Superior temporal gyrus (tissue), 1 donor: ENCODE data around the gene IQCM.

Experiments
- DNase-seq: peaks from one replicate; pipeline ENCODE4 v3.0.0-alpha.2; 2016; ENCODE audit errors: extremely low spot score

IQCM gene

DNA sequence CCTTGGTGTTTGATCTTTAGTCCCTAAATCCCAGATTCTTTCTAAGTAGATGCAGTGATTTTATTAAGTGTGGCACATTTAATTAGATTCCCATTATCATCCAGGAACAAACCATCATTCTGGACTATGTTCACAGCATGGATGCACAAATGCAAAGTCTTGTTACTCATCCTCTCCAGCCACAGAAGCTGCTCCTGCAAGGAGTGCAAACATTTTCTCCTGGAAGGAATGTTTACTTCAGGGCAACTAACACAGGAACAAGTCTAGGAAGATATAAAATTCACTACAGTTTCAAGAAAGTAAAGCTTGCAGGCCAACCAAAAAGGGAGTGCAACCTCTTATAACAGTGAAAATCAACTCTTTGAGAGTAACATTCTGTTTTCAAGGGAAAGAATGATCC lies 106.0 kb downstream of the IQCM start:
- DNase-seq, result no peak

- DNase-seq, result no peak
Observed at GRCh38 chr4:149708513-149709130, 107.0 kb downstream of the IQCM start.

- DNase-seq, result no peak
Observed at GRCh38 chr4:149707862-149708261, 107.8 kb downstream of the IQCM start.

DNA sequence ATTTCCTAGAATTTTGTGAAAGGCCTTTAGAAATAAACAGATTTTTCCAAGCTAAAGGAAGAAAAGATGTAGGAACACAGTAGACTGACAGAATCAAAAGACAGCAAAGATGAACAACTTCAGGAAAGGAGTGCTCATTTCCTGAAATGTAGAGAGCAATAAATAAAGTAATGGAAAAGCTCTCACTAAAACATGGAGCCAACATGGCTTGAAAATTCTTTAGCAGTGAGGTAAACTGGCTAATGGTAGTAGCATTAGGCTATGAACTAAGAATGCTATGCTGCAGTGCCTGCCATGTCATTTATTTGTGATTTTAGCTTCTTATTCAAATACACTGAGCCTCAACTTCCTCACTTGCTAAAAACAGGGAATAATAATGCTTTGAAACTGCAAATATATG lies 108.7 kb downstream of the IQCM start:
- no peak for DNase-seq

DNA sequence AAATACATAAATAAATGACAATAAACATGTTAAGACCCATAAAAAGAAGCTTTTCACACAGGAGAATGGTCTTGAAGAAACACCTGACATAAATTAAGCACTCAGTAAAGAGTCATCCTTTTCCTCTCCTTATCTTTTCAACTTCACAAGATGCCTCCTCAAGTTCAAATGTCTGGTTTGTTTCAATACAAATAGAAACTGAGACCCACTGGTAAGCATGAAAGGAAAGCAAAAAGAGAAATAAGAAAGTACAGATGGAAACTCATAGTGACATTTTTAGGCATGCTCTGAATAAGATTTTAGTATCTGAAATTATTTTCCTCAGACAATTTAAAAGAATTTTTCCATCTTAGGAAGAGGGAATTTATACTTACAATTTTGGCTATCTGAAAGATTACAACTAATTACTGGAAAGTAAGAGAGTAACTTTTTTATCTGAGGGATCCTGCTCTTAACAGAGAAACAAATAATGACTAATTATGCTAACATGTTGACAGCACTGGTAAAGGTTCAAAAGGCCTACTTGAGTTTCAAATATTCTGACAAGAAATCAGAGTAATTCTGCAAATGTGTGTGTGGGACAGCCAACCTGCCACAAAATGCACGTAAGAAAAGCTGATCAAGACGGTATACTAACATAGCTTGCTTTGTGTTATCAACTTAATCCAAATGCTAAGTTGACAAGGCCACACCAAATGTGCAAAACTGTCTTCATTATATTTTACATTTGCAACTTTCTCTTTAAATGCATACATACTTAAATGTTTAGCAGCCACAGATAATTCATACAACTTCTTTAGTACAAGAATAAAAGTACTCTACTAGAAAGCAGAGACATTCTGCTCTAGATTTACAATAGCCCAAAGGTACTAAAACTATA lies 113.0 kb downstream of the IQCM start:
- DNase-seq, result no peak

DNA sequence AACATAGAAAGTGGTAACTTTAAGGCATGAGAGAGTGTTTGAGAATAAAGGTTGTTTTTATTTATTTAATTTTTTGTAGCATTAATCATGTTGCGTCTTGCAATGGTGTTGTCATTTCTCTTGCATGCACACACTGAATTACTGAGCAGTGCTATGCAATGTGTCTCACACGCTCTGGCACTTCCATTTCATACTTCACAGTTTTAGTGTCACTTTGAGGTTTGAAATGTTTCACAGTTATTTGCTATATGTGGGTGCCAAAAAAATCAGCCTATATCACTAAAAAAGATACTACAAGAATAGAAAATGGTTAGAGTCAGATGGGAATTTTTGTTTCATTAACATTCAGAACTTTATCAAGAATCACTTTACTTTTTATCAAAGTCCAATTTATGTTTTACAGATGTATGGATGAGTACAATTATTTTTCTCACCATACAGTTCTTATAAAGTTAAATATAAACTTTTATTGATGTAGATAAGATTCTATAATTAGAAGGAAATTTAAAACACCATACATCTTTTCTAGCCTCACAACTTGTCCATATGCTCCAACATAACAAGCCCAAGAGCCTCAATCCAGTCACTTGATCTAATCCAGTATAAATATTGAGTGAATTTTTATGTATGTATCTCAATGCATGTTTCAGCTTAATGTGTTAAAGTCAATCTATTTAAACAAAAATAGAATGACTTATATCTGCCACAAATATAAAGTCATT lies 114.0 kb downstream of the IQCM start:
- peak; percentile 18 for DNase-seq

GRCh38 chr4:149700272-149700671 lies 115.4 kb downstream of the IQCM start:
- no peak for DNase-seq

GRCh38 chr4:149699642-149700041 lies 116.0 kb downstream of the IQCM start:
- DNase-seq, result no peak

DNA sequence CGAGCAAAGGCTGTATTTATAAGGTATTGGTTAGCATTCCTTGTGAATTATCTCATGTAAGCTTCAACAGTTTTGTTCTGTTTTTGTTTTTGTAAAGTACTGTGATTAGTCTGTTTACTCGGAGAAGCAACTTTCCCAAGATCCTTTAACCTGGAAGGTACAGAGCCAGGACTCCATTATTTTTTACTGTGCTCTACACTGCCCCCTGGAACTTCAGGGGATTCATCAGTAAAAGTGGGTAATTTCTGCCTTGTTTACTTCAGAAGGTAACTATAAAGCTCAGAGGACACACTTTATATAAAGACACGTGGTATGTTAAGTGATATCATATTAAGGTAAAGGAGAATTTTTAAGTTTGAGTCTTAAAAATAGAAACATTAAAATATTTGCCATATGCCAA lies 124.9 kb downstream of the IQCM start:
- no peak for DNase-seq

DNA sequence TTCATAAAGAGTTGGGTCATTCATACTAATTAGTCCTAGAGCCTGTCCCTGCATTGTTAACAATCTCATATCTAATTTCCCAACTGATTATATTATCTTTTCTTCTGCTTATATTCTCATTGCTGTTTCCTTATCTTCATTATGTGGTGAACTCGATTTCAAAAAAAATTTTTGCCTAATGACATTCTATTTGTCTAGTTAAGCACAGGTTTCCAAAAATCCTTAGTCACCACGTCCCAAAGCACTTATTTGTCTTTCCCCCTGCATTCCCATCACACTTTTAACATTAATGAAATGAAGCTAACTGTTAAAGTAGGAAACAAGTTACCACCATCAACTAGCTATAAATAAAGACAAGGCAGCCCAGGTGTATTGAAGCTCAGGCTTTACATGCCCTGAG lies 131.1 kb downstream of the IQCM start:
- DNase-seq, result no peak

GRCh38 chr4:149676076-149676475 lies 139.6 kb downstream of the IQCM start:
- no peak for DNase-seq

- DNase-seq, result no peak
Observed at GRCh38 chr4:149645790-149646189, 169.9 kb downstream of the IQCM start.

- no peak for DNase-seq
Observed at GRCh38 chr4:149638073-149638472, 177.6 kb downstream of the IQCM start.

DNA sequence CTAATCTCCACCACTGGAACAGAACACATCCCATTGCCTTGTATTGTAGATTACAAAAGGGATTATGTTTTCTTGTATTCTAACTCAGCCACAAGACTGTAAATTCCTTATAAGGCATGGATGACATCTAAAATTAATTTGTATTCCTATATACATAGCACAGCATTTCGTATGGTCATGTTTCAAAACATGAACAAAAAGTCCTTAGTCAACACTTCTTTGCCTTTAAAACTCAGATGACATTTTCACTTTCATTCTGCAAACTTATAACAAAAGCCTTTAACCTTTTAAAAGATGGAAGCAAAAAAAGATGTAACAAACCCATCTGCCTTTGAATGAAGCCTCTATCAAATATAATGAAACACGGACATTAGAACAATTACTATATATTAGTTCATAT lies 181.3 kb downstream of the IQCM start:
- no peak for DNase-seq

DNA sequence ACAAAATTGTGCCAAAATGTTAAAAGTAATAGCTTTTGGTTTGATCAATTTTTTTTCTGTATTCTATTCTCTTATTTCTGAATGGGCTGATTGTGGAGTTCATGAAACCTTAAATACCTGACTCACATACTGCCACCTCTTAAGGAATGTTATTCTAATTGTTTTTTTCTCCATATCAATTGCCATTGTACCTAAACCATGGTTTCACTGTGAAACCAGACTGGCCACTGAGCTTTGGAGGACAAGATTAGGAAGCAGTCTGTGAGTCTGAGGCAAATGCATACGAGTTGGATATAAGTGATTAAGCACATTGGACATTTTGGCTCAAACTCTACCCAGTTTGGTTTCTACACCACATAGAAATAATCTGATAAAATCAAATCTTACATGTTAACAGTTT lies 184.0 kb downstream of the IQCM start:
- no peak for DNase-seq

GRCh38 chr4:149630064-149630463 lies 185.6 kb downstream of the IQCM start:
- no peak for DNase-seq

GRCh38 chr4:149605601-149606378 lies 209.9 kb downstream of the IQCM start:
- no peak for DNase-seq

DNA sequence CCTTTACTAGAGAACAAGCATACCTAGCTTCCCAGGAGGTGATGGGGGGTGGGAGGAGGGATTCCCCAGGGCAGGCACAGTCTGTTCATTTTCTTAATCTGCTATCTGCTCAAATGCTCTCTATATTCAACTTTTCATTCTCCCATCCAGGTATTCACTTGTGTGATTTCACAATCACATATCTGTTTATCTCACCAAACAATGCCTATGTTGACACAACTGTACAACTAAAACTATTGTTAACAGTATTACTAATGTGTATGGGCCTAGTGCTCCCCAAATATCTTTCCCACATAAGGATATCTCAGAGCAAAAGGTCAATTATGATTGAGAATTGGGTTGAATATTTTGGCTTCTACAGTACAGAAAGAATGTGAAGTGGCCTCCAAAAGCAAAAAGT lies 210.8 kb downstream of the IQCM start:
- DNase-seq, result no peak

GRCh38 chr4:149595500-149595899 lies 220.1 kb downstream of the IQCM start:
- DNase-seq, result no peak

- no peak for DNase-seq
Observed at GRCh38 chr4:149589826-149590225, 225.8 kb downstream of the IQCM start.

GRCh38 chr4:149584722-149585121 lies 230.9 kb downstream of the IQCM start:
- DNase-seq, result no peak

DNA sequence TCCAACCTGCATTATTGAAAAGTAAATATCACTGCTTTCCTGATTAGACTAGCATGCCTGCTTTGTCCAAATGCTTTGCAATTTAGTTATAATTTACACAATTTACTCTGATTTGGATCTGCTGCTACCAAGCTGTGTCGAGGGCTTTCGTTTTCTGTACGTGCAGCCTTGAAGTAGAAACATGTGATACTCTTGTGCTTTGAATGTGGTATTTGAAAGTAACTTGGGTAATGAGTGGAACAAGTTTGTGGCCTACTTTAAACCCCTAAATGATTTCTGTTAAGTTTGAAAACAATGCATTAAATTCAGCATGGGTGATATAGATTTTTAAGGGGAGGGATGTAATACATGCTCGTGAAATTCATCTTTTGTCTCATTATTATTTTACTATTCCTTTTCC lies 240.7 kb downstream of the IQCM start:
- DNase-seq, result no peak
